SJSA1 (cell line): ENCODE data around the gene MARK3. TPM values are rescaled to one million over a fixed set of nuclear protein-coding genes. Genes with fewer than 3 reads are reported as not detected.

Experiments used
- DNase-seq, 2 experiments: peaks; one replicate each; pipeline ENCODE4 v3.0.0-alpha.2; 2015 to 2020; ENCODE audit warnings: low spot score in 2 of 2, low read depth in 1 of 2
- H3K27ac ChIP-seq: fragments of 250-450 bp; sonication (Bioruptor Pico); 2 replicates; pipeline ENCODE4 v1.5.1; 2020; ENCODE audit warnings: mild to moderate bottlenecking, moderate library complexity
- H3K27me3 ChIP-seq: fragments of 250-450 bp; sonication (Bioruptor Pico); replicated peaks from 2 replicates; pipeline ENCODE4 v1.5.1; 2020; ENCODE audit warnings: mild to moderate bottlenecking, moderate library complexity
- H3K36me3 ChIP-seq: fragments of 250-450 bp; sonication (Bioruptor Pico); 2 replicates; pipeline ENCODE4 v1.5.1; 2020; ENCODE audit warnings: mild to moderate bottlenecking
- H3K4me1 ChIP-seq: fragments of 250-450 bp; sonication (Bioruptor Pico); replicated peaks from 2 replicates; pipeline ENCODE4 v1.6.1; 2021; ENCODE audit warnings: mild to moderate bottlenecking
- H3K4me3 ChIP-seq: fragments of 250-450 bp; sonication (Bioruptor Pico); 2 replicates; pipeline ENCODE4 v1.5.1; 2020; ENCODE audit warnings: mild to moderate bottlenecking
- H3K9me3 ChIP-seq: fragments of 250-450 bp; sonication (Bioruptor Pico); replicated peaks from 2 replicates; pipeline ENCODE4 v1.5.1; 2020; ENCODE audit warnings: mild to moderate bottlenecking
- total RNA-seq: library from RNA; depleted of rRNA; stranded (reverse); fragments of >200 nt; shearing (Covaris generic); gene quantifications from 2 replicates; pipeline ENCODE4 v1.2.3, GENCODE V29; 2014

MARK3 gene
- total RNA-seq, 1 experiment from 2014 or later: 53.2 TPM

GRCh38 chr14:103378038-103378854, 7.0 kb upstream of the MARK3 start:
- no peak overlapping the region for H3K27ac ChIP-seq
- peaks cover 7% of the 10 kb centered on the region for H3K4me1 ChIP-seq
- H3K36me3 ChIP-seq: no peaks in the 10 kb centered on the region
- no peaks in the 10 kb centered on the region for H3K9me3 ChIP-seq
- H3K4me3 ChIP-seq: no peak overlapping the region
- no peak for DNase-seq
- no peaks in the 10 kb centered on the region for H3K27me3 ChIP-seq

DNA sequence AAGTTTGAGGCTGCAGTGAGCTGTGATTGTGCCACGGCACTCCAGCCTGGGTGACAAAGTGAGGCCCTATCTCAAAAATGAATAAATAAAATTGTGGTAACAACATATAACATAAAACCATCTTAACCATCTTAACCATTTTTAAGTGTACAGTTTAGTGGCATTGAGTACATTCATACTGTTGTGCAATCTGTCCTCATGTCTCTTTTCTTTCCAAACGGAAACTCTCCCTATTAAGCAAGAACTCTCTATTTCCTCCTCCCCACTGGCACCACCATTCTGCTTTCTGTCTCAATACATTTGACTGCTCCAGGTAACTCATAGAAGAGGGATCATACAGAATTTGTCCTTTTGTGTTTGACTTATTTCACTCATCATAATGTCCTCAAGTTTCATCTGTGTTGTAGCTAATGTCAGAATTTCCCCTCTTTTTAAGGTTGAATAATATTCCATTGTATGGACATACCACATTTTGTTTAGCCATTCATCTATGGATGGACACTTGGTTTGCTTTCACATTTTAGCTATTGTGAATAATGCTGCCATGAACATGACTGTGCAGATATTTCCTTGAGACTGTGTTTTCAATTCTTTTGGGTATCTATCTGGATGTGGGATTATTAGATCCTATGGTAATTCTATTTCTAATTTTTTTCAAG, 4.4 kb upstream of the MARK3 start:
- H3K27ac ChIP-seq: no peak overlapping the region
- DNase-seq: no peak
- no peak overlapping the region for H3K4me3 ChIP-seq
- no peaks in the 10 kb centered on the region for H3K27me3 ChIP-seq
- H3K4me1 ChIP-seq: peaks cover 14% of the 10 kb centered on the region
- H3K36me3 ChIP-seq: peaks cover 6% of the 10 kb centered on the region
- H3K9me3 ChIP-seq: no peaks in the 10 kb centered on the region

DNA sequence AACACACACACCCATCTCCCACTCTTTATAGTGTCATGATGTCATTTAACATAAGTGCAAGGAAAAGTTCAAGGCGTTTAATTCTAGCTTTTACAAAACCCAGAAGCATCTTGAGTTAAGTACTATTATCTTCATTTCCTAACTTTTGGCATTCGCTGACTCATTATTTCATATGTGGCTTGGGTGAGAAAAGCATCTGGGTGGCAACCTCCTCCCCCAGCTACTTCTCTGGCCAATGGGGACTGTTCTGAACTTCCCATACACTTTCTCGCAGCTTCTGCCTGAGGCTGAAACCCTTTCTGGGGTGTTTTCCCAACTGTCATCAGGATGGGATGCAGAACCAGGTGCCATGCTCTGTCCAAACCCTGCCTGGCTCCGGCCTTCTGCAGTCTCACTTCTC, 2.8 kb upstream of the MARK3 start:
- H3K27me3 ChIP-seq: no peaks in the 10 kb centered on the region
- no peaks in the 10 kb centered on the region for H3K9me3 ChIP-seq
- no peak overlapping the region for H3K27ac ChIP-seq
- H3K4me3 ChIP-seq: no peak overlapping the region
- peaks cover 8% of the 10 kb centered on the region for H3K36me3 ChIP-seq
- DNase-seq: peak; percentile 54 to 55
- H3K4me1 ChIP-seq: peaks cover 14% of the 10 kb centered on the region

DNA sequence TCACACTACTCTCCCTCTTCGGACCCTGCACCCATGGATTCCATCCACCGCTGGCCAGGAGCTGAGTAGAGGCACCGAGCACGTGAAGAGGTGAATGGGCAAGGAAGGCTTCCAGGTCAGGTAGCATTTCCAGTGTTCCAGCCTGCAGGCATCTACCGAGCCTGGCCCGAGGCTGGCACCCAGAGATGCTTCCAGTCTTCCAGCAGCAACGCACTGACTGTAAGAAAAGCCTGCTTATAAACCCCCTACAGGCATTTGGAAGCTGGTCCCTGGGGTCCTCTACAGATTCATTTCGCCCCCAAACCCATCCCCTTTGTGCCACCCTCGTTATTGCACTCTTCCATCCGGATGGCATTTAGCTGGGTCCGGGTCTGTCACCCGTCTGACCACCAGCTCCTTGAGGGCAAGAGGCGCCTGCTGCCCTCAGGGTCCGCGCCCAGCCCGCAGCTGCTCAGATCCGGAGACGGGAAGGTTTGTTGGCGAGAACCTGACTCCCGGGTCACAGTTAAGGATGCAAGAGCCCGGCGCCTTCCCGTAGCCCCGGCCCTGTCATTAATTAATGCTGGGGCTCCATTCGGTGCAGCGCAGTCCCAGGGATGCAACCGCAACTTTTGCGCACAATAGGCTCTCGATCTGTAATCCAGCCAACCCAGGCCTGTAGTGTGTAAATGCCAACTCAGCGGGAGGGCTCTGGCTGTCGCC, 614 bp upstream of the MARK3 start:
- no peak for DNase-seq
- Histone ChIP-seq H3K9me3 (no peaks in the 10 kb centered on the region), H3K27ac (0 out of 2 replicates have a peak overlapping the region, but pooled peaks have one; percentile 2), H3K4me1 (peaks cover 23% of the 10 kb centered on the region), H3K4me3 (peak overlapping the region; percentile 88), H3K36me3 (peaks cover 16% of the 10 kb centered on the region), H3K27me3 (no peaks in the 10 kb centered on the region)

- H3K27me3 ChIP-seq: no peaks in the 10 kb centered on the region
- H3K27ac ChIP-seq: peak overlapping the region; percentile 70
- peak in 1 of 2 experiments; percentile 33 for DNase-seq
- H3K4me1 ChIP-seq: peaks cover 23% of the 10 kb centered on the region
- no peaks in the 10 kb centered on the region for H3K9me3 ChIP-seq
- peak overlapping the region; percentile 88 for H3K4me3 ChIP-seq
- peaks cover 16% of the 10 kb centered on the region for H3K36me3 ChIP-seq
Observed at GRCh38 chr14:103385929-103386712, 906 bp downstream of the MARK3 start.

GRCh38 chr14:103386713-103387329, 1.6 kb downstream of the MARK3 start:
- peaks cover 16% of the 10 kb centered on the region for H3K36me3 ChIP-seq
- peak overlapping the region; percentile 88 for H3K4me3 ChIP-seq
- peaks cover 23% of the 10 kb centered on the region for H3K4me1 ChIP-seq
- H3K27ac ChIP-seq: no peak overlapping the region
- DNase-seq: no peak
- H3K27me3 ChIP-seq: no peaks in the 10 kb centered on the region
- no peaks in the 10 kb centered on the region for H3K9me3 ChIP-seq

- H3K9me3 ChIP-seq: no peaks in the 10 kb centered on the region
- H3K27me3 ChIP-seq: no peaks in the 10 kb centered on the region
- H3K4me1 ChIP-seq: peaks cover 17% of the 10 kb centered on the region
- H3K27ac ChIP-seq: no peak overlapping the region
- H3K36me3 ChIP-seq: peaks cover 16% of the 10 kb centered on the region
- DNase-seq: no peak
- H3K4me3 ChIP-seq: no peak overlapping the region
Observed at GRCh38 chr14:103388664-103389063, 3.4 kb downstream of the MARK3 start.

GRCh38 chr14:103390605-103391004, 5.4 kb downstream of the MARK3 start:
- Histone ChIP-seq H3K4me1 (peaks cover 26% of the 10 kb centered on the region), H3K36me3 (peaks cover 15% of the 10 kb centered on the region), H3K27me3 (no peaks in the 10 kb centered on the region), H3K27ac (no peak overlapping the region), H3K4me3 (no peak overlapping the region), H3K9me3 (no peaks in the 10 kb centered on the region)
- DNase-seq: no peak

- no peak overlapping the region for H3K27ac ChIP-seq
Observed at GRCh38 chr14:103391048-103391447, 5.8 kb downstream of the MARK3 start.

GRCh38 chr14:103392106-103392505, 6.9 kb downstream of the MARK3 start:
- Histone ChIP-seq H3K4me3 (no peak overlapping the region), H3K36me3 (peaks cover 12% of the 10 kb centered on the region), H3K27me3 (no peaks in the 10 kb centered on the region), H3K4me1 (peaks cover 30% of the 10 kb centered on the region), H3K9me3 (no peaks in the 10 kb centered on the region), H3K27ac (no peak overlapping the region)
- no peak for DNase-seq

More at GRCh38 chr14:103391048-103391447, 5.8 kb downstream of the MARK3 start:
- peak; percentile 52 to 56 for DNase-seq
- Histone ChIP-seq H3K36me3 (peaks cover 14% of the 10 kb centered on the region), H3K4me1 (peaks cover 30% of the 10 kb centered on the region), H3K9me3 (no peaks in the 10 kb centered on the region), H3K27me3 (no peaks in the 10 kb centered on the region), H3K4me3 (no peak overlapping the region)

- Histone ChIP-seq H3K4me3 (no peak overlapping the region), H3K27ac (no peak overlapping the region), H3K9me3 (no peaks in the 10 kb centered on the region), H3K27me3 (no peaks in the 10 kb centered on the region), H3K4me1 (peaks cover 28% of the 10 kb centered on the region), H3K36me3 (peaks cover 12% of the 10 kb centered on the region)
- DNase-seq: no peak
Observed at GRCh38 chr14:103392572-103392971, 7.4 kb downstream of the MARK3 start.

- Histone ChIP-seq H3K4me1 (peaks cover 30% of the 10 kb centered on the region), H3K36me3 (peaks cover 9% of the 10 kb centered on the region), H3K4me3 (no peak overlapping the region), H3K27ac (no peak overlapping the region), H3K27me3 (no peaks in the 10 kb centered on the region), H3K9me3 (no peaks in the 10 kb centered on the region)
- DNase-seq: no peak
Observed at GRCh38 chr14:103393070-103393469, 7.9 kb downstream of the MARK3 start.
